A549 treated with CpdA at 1 μM for 4 hours (cell line): ENCODE measurements around the gene ACTR3. TPM values are rescaled to one million over a fixed set of nuclear protein-coding genes. Genes with fewer than 3 reads are reported as not detected.

Source experiments
- total RNA-seq: library from RNA; stranded (reverse); fragments of 200-300 nt; extraction: Qiagen RNA extraction; gene quantifications from 5 replicates; pipeline ENCODE4 v1.2.3, GENCODE V29; 2022; ENCODE audit warnings: low read depth

The ACTR3 gene
- 216 to 314 TPM (median 236 TPM) in 5 replicates for total RNA-seq

DNA sequence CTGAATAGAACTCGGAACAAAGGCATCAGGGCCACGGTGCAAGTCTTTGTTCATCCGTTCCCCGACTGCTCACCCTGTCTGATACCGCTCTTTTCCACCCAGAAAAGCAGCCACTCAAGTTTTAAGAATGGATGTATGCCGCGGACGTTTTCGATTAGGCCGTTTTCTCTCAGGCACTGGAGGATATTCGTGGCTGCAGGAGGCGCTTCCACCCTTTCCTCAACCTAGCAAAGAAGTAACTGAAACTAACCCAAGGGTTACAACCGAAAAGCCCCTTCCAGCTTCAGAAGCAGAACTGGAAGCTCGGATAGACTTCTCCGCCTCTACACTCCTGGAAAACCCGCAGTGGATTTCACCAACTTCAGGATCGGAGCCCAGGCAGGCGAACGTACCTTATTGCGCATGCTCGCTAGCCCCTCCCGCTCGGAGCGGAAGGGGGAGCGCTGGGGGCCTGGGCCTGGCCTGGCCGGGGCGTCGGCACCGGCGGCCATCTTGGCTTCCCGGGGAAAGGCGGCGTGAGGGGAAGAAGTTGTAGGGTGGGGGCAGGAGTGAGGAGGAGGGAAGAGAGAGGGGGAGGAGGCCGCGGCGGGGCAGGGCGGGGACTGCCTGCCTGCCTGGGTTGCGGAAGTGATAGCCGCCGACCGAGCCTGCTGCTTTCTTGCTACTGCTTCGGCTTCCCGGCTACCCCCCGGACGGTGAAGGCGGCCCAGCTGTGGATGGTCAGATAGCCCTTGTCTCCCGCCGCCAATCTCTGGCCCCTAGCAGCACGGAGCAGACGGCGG is at the start of gene ACTR3:
ACTR3 (plus strand) TSS at position 619 of the 782 bp plus-strand sequence. CDS start 191 bp downstream, outside the sequence.

Other genes starting within 250 kb of the ACTR3 start
- 41.3 to 51.1 TPM (median 44.7 TPM) in 5 replicates for gene SLC35F5, start 133.4 kb upstream of the ACTR3 start, total RNA-seq